ENCODE measurements around the gene SAV1. TPM values are rescaled to one million over a fixed set of nuclear protein-coding genes. Genes with fewer than 3 reads are reported as not detected.

SAV1 gene
- total and polyA plus RNA-seq, 2 of the 8 experiments (the other 6 are each of a cell fraction or from before 2014, with no cell fraction given) = 15.9 to 78.3 TPM

DNA sequence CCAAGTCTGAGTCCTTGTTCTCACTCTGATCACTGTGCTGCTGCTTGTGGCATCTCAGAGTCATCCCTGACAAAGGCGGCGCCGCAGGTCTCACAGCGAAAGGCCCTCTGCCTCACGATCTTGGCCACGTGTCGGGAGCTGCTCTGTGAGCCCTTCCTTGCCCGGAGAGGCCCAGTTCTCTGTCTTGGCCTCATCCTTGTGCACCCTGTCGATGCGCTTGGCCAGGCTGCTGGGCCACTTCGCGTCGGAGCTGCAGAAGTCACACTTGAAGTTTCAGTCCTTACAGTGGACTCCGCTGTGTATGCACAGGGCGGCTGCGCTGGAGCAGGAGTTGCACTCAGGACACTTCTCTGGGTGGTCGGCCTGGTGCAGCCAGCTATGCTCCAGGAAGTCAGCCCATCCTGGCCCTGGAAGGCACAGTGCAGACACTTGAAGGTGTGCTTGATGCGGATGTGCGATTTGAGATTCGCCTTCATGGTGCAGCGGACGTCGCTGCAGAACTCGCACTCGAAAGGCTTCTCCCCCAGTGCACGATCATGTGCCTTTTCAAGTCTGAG, 36.4 kb upstream of the SAV1 start (continued):
- TF ChIP-seq, protein P1, sequence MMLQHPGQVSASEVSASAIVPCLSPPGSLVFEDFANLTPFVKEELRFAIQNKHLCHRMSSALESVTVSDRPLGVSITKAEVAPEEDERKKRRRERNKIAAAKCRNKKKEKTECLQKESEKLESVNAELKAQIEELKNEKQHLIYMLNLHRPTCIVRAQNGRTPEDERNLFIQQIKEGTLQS (IDR thresholded peaks at IDR 0.05; ENCODE audit: insufficient read depth, low read depth, low read length) = no peak
- TF ChIP-seq SP2 (IDR thresholded peaks at IDR 0.05; ENCODE audit: low read length) = no peak
- TF ChIP-seq RFX5 (IDR thresholded peaks at IDR 0.05; ENCODE audit: borderline replicate concordance, low read depth, low read length) = no peak
- TF ChIP-seq SRF (IDR thresholded peaks at IDR 0.05; ENCODE audit: low read depth, low read length) = no peak

Measured in H1 (cell line).